NCI-H2107 treated with DMSO at 0.1 percent for 48 hours (cell line): ENCODE measurements around the gene ZNF70.
A peak's percentile ranks its signal among the peaks of the same experiment; 100 is the strongest.

Source experiments
- DNase-seq: peaks from one replicate; lab custom pipeline; 2025; ENCODE audit not compliant: unreplicated experiment; lab: John Stamatoyannopoulos, UW

The ZNF70 gene

GRCh38 chr22:23779731-23780130 is 28.8 kb upstream of the ZNF70 start:
- DNase-seq: no peak

DNA sequence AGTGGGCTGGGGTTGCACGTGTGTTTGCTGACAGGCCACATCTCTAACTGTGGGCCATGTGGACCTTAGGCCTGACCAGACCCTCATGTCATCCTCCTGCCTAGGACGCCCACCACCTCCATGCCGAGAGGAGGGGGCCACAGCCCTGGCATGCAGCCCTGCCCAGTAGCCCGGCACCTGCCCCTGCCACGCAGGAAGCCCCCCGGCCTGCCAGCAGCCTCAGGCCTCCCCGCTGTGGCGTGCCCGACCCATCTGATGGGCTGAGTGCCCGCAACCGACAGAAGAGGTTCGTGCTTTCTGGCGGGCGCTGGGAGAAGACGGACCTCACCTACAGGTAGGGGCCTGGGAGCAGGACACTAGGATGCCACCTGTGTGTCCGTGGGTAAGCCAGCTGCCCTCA is 28.2 kb upstream of the ZNF70 start:
- DNase-seq: no peak

DNA sequence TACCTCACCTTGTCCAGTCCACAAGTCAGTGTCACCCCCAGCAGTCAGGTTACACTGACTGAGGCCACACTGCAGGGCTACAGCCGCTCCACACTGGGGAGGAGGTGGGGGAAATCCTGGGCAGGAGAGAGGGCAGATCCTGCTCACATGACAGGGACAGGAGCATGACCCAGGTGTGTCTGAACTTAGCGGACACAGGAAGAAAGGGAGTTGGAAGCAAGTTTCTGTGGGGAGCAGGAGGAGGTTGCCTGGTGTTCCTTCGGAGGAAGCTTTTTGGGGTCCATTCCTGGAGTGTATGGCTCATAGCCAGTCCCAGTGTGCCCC is 27.6 kb upstream of the ZNF70 start:
- no peak for DNase-seq

- DNase-seq: peak; percentile 16
Observed at GRCh38 chr22:23777776-23778576, 27.1 kb upstream of the ZNF70 start.

GRCh38 chr22:23775779-23776375 is 25.0 kb upstream of the ZNF70 start:
- no peak for DNase-seq

GRCh38 chr22:23774922-23775436 is 24.1 kb upstream of the ZNF70 start:
- DNase-seq: no peak

DNA sequence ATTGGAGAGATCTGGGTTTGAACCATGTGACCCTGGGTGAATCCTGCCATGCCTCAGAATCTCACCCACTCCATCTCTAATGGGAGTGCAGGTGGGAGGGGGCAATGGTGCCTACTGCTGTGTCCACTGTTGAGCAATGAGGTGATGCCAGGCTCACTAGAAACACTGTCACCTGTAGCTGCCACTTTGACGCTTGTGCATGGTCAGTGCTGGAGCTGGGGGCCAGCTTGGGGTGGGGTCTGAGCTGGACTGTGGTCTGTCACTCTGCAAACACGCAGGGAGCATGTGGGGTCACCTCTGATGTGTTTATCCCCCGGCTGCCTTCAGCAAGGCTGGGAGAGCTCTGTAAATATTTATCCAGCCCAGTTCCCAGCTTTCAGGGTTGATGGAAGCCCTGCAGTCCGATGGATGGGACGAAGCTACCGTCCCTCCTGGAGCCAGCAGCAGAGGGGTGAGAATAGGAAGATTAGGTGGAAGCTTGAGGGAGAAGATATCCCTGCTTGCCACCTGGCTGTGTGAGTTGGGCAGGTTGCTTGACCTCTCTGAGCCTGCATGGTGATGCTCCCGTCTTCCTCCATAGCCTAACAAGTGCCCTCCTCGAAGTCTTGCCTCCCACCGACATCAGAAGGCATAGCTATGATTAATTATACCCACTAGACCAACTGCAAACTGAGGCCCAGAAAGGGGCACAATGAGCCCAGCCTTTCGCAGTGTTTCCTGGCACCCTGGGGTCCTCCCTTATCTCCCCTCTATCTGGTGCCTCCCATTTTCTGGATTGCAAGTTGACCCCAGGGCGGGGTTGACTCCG is 23.4 kb upstream of the ZNF70 start:
- DNase-seq: no peak

- no peak for DNase-seq
Observed at GRCh38 chr22:23773483-23774113, 22.7 kb upstream of the ZNF70 start.

GRCh38 chr22:23772649-23773473 is 21.9 kb upstream of the ZNF70 start, which contains the start of gene MMP11:
Gene MMP11 (plus strand): TSS chr22:23772849. CDS start chr22:23772871, 22 bp downstream.
- peak; percentile 24 for DNase-seq

DNA sequence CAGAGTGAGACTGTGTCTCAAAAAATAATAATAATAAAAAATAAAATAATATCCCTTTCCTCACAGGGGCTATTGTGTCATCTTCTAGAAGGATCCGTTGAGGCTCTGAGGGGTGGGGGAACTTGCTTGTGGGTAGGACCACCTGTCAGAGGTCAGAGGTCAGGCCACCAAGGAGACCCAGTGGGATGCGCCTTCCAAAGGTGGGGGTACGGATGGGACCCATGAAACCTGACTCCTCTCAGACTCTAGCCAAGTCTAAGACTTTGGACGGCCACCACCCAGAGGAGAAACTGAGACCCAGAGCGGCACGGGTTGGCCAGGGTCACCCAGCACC is 21.4 kb upstream of the ZNF70 start:
- DNase-seq: no peak

GRCh38 chr22:23769321-23769965 is 18.5 kb upstream of the ZNF70 start:
- DNase-seq: no peak

GRCh38 chr22:23767673-23768548 is 17.0 kb upstream of the ZNF70 start, which contains the start of gene CHCHD10:
Gene CHCHD10 (minus strand): TSS chr22:23767972. CDS start chr22:23767874, 98 bp downstream.
- DNase-seq: no peak

GRCh38 chr22:23767303-23767672 is 16.4 kb upstream of the ZNF70 start:
- DNase-seq: no peak

- DNase-seq: no peak
Observed at GRCh38 chr22:23764899-23765881, 14.3 kb upstream of the ZNF70 start.

DNA sequence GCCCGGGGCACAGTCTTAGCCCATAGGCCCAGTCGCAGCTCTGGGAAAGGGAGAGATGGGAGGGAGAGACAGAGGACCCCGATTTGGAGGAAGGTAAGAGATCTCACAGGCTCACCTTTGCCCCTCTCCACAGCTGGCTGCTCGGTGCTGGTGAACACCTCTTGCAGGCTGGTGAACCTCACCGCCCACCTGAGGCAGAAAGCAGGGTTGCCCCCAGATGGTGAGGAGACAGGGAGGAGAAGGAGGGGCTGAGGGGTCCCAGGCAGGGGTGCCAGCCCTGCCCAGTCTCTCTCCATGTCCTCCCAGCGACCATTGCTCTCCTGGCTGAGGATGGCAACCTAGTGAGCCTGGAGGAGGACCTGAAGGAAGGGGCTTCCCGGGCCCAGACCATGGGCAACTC is 13.0 kb upstream of the ZNF70 start:
- DNase-seq: no peak

DNA sequence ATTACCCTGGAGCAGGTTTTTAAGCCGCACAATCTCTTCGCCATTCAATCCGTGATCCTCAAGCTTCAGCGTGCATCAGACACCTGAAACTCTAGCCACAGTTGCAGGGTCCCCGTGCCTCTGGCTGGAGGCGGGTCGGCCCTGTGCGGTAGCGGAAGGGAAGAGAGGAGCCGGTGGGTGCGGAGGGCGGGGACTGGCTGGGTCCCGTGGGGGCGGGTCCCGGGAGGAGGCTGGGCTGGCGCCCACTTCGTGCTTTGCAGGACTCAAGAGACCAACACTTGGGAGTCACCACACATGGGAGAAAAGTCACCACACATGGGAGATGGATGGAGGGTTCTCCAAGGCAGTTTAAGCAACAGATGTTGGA is 12.7 kb upstream of the ZNF70 start:
- DNase-seq: no peak

DNA sequence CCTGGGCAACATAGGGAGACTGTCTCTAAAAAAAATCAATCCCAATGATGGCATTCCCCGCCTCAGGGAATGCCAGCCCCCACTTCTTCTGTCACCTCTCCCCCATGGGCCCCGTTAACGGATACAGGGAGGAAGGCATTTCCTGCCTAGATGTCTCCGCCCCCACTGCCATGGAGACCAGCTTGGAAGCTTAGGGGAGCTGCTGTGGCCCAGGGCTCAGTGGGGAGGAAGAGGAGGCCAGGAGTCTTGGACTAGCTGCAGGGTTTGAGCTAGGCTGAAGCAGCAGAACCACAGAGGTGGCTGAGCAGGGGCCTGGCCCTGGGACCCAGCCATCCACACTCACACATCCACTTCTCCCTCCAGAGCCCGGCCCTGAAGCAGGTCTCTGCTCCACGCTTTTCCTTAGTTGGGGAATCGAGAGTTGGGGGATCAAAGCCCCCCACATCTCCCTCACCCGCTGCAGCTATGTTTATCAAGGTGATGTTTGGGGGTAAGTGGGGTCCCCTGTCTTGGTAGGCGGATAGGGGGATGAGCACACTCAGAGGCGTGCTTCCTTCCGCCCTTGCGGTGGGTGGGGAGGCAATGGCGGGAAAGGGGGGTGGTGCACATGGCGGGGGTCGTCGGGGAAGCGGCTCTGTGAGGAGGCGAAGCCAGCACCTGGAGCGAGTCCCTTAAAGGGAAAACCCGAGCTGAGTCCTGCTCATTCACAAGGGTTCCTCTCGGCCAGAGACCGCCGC is 12.1 kb upstream of the ZNF70 start, which contains the start of gene C22orf15:
Gene C22orf15 (plus strand): TSS at position 149 of the 737 bp plus-strand sequence. CDS start 317 bp downstream, at position 466.
- DNase-seq: no peak
